SK-N-SH (cell line): ENCODE results near the gene MIGA2. TPM values are rescaled to one million over a fixed set of nuclear protein-coding genes. Genes with fewer than 3 reads are reported as not detected.

Experiments
- CTCF ChIA-PET: fragments of 300-600, 350-600 bp; formaldehyde crosslinking; extraction: SDS; loops from one replicate; lab custom pipeline; 2021; lab: Yijun Ruan, JAX
- POLR2A ChIA-PET: fragments of 350-600 bp; sonication (Branson Sonifier 250); formaldehyde crosslinking; extraction: SDS; loops from one replicate; lab custom pipeline; 2020; ENCODE audit warnings: antibody characterized with exemption, inconsistent platforms; lab: Yijun Ruan, JAX
- DNase-seq: peaks from one replicate; pipeline ENCODE4 v3.0.0; 2012
- H2AFZ ChIP-seq: fragments of 200-600 bp; sonication (generic); 2 replicates; pipeline ENCODE4 v1.8.1; 2016; ENCODE audit warnings: antibody characterized with exemption, mild to moderate bottlenecking, low read depth
- H3F3A ChIP-seq: fragments of 200-600 bp; sonication (generic); replicated peaks from 2 replicates; pipeline ENCODE3; 2016; ENCODE audit warnings: antibody characterized with exemption, mild to moderate bottlenecking; ENCODE audit not compliant: insufficient read depth
- H3K27ac ChIP-seq, 2 experiments: fragments of 200-500 bp in 1 of 2; fragments of 200-600 bp in 1 of 2; sonication (Bioruptor generic) in 1 of 2; sonication (generic), shearing (Covaris generic) in 1 of 2; 2 replicates each; pipeline versions ENCODE4 v1.5.1 to v1.6.1; 2014 to 2016; ENCODE audit warnings: low read depth in 2 of 2, inconsistent platforms in 1 of 2, low read length in 1 of 2, mild to moderate bottlenecking in 1 of 2, mixed read lengths in 1 of 2
- H3K27me3 ChIP-seq: fragments of 200-600 bp; sonication (generic), shearing (Covaris generic); 2 replicates; pipeline ENCODE4 v1.6.1; 2016; ENCODE audit warnings: mixed run types; ENCODE audit not compliant: insufficient read depth
- H3K36me3 ChIP-seq, 2 experiments: fragments of 200-500 bp in 1 of 2; fragments of 200-600 bp in 1 of 2; sonication (Bioruptor generic) in 1 of 2; sonication (generic) in 1 of 2; replicated peaks in 1 of 2; 2 replicates each; pipeline versions ENCODE3 to v1.5.1; 2014 to 2016; ENCODE audit warnings: low read length in 1 of 2, mild to moderate bottlenecking in 1 of 2; ENCODE audit not compliant: insufficient read depth in 2 of 2, control insufficient read depth in 1 of 2
- H3K4me1 ChIP-seq, 2 experiments: fragments of 200-500 bp in 1 of 2; fragments of 200-600 bp in 1 of 2; sonication (Bioruptor generic) in 1 of 2; sonication (generic), shearing (Covaris generic) in 1 of 2; 2 replicates each; pipeline versions ENCODE4 v1.5.1 to v1.6.1; 2014 to 2016; ENCODE audit warnings: low read depth in 1 of 2, low read length in 1 of 2, mixed run types in 1 of 2; ENCODE audit not compliant: insufficient read depth in 2 of 2, control insufficient read depth in 1 of 2
- H3K4me2 ChIP-seq: fragments of 200-600 bp; sonication (generic), shearing (Covaris generic); 2 replicates; pipeline ENCODE4 v1.6.1; 2017; ENCODE audit warnings: mixed run types
- H3K4me3 ChIP-seq, 2 experiments: fragments of 200-500 bp in 1 of 2; fragments of 200-600 bp in 1 of 2; sonication (Bioruptor generic) in 1 of 2; sonication (generic), shearing (Covaris generic) in 1 of 2; 2 replicates each; pipeline versions ENCODE4 v1.5.1 to v1.8.1; 2014 to 2016; ENCODE audit warnings: low read depth in 2 of 2, inconsistent platforms in 1 of 2, low read length in 1 of 2, mild to moderate bottlenecking in 1 of 2, mixed read lengths in 1 of 2, moderate library complexity in 1 of 2
- H3K79me2 ChIP-seq: fragments of 200-600 bp; sonication (generic); 2 replicates; pipeline ENCODE4 v1.8.1; 2017; ENCODE audit warnings: mild to moderate bottlenecking; ENCODE audit not compliant: insufficient read depth
- H3K9ac ChIP-seq: fragments of 200-600 bp; sonication (generic); 2 replicates; pipeline ENCODE4 v1.6.1; 2017; ENCODE audit warnings: mixed run types
- H3K9me2 ChIP-seq: fragments of 200-600 bp; sonication (generic); 2 replicates; pipeline ENCODE4 v1.6.1; 2017; ENCODE audit warnings: mixed run types
- H3K9me3 ChIP-seq: fragments of 200-600 bp; sonication (generic); 2 replicates; pipeline ENCODE4 v1.6.1; 2017; ENCODE audit warnings: mixed run types, mild to moderate bottlenecking, moderate library complexity
- H4K20me1 ChIP-seq: fragments of 200-600 bp; sonication (generic); 2 replicates; pipeline ENCODE4 v1.6.1; 2017; ENCODE audit warnings: mild to moderate bottlenecking, mixed run types; ENCODE audit not compliant: insufficient read depth
- CHD2 ChIP-seq: fragments of 150-350 bp; IDR thresholded peaks from 2 replicates; pipeline ENCODE4 v1.6.1; 2018; ENCODE audit warnings: low read length; ENCODE audit not compliant: partially characterized antibody
- ELF1 ChIP-seq: IDR thresholded peaks from 2 replicates; pipeline ENCODE4 v1.4.0; 2012
- EZH2phosphoT487 ChIP-seq: fragments of 200-600 bp; sonication (generic); IDR thresholded peaks from 2 replicates; pipeline ENCODE4 v1.6.1; 2017; ENCODE audit warnings: low read depth, mixed run types, mild to moderate bottlenecking, antibody characterized with exemption, moderate library complexity, borderline replicate concordance
- FOSL2 ChIP-seq: IDR thresholded peaks from 2 replicates; pipeline ENCODE4 v1.4.0; 2012; ENCODE audit warnings: low read depth, mild to moderate bottlenecking, moderate library complexity, borderline replicate concordance
- FOXJ3 ChIP-seq: sonication (generic); formaldehyde crosslinking; IDR thresholded peaks from 2 replicates; pipeline ENCODE4 v1.5.1; 2020; ENCODE audit warnings: mild to moderate bottlenecking, missing genetic modification reagents
- GABPA ChIP-seq: IDR thresholded peaks from 2 replicates; pipeline ENCODE4 v1.4.0; 2012; ENCODE audit warnings: low read depth, mild to moderate bottlenecking
- JUND ChIP-seq: IDR thresholded peaks from 2 replicates; pipeline ENCODE4 v1.4.0; 2012
- MEF2A ChIP-seq: IDR thresholded peaks from 2 replicates; pipeline ENCODE4 v1.4.0; 2012; ENCODE audit warnings: low read depth, borderline replicate concordance
- NFIC ChIP-seq: IDR thresholded peaks from 2 replicates; pipeline ENCODE4 v1.4.0; 2012; ENCODE audit warnings: borderline replicate concordance
- NRF1 ChIP-seq: IDR thresholded peaks from 2 replicates; pipeline ENCODE4 v1.6.1; 2012; ENCODE audit warnings: low read depth, mild to moderate bottlenecking, low read length
- POLR2AphosphoS5 ChIP-seq: IDR thresholded peaks from 2 replicates; pipeline ENCODE4 v1.6.1; 2012; ENCODE audit warnings: low read depth, low read length
- RXRA ChIP-seq: IDR thresholded peaks from 2 replicates; pipeline ENCODE4 v1.4.0; 2012; ENCODE audit warnings: low read depth, mild to moderate bottlenecking, borderline replicate concordance
- TCF12 ChIP-seq: IDR thresholded peaks from 2 replicates; pipeline ENCODE4 v1.4.0; 2012
- YY1 ChIP-seq: IDR thresholded peaks from 2 replicates; pipeline ENCODE4 v1.4.0; 2012; ENCODE audit warnings: low read depth, mild to moderate bottlenecking
- WGBS: methylation state at CpG from one replicate; pipeline ENCODE4 v1.1.6; 2017; ENCODE audit warnings: low lambda C conversion rate; 5-methylcytosine and 5-hydroxymethylcytosine counted together
- polyA plus RNA-seq, 3 experiments: library from polyadenylated mRNA; depleted of rRNA; stranded (reverse); fragments of >200 nt; gene quantifications; 2 replicates each; pipeline ENCODE4 v1.2.3, GENCODE V29; 2012
- TF ChIP-seq, protein P1 (sequence below): IDR thresholded peaks from 2 replicates; pipeline ENCODE4 v1.6.1; 2012; ENCODE audit warnings: mild to moderate bottlenecking, low read depth, low read length, moderate library complexity
- TF ChIP-seq, protein P2 (sequence below): IDR thresholded peaks from 2 replicates; pipeline ENCODE4 v1.4.0; 2012; ENCODE audit warnings: low read depth
- TF ChIP-seq, protein P3 (sequence below): IDR thresholded peaks from 2 replicates; pipeline ENCODE4; 2012
- TF ChIP-seq, protein P4 (sequence below): IDR thresholded peaks from 2 replicates; pipeline ENCODE4 v1.4.0; 2012; ENCODE audit warnings: low read depth, borderline replicate concordance
- TF ChIP-seq, protein P5 (sequence below): fragments of 150-350 bp; IDR thresholded peaks from 2 replicates; pipeline ENCODE4 v1.6.1; 2016; ENCODE audit warnings: mild to moderate bottlenecking, low read depth, low read length

MIGA2 gene
- polyA plus RNA-seq, 1 of the 3 experiments (the other 2 are of a cell fraction): 21.2 TPM

DNA sequence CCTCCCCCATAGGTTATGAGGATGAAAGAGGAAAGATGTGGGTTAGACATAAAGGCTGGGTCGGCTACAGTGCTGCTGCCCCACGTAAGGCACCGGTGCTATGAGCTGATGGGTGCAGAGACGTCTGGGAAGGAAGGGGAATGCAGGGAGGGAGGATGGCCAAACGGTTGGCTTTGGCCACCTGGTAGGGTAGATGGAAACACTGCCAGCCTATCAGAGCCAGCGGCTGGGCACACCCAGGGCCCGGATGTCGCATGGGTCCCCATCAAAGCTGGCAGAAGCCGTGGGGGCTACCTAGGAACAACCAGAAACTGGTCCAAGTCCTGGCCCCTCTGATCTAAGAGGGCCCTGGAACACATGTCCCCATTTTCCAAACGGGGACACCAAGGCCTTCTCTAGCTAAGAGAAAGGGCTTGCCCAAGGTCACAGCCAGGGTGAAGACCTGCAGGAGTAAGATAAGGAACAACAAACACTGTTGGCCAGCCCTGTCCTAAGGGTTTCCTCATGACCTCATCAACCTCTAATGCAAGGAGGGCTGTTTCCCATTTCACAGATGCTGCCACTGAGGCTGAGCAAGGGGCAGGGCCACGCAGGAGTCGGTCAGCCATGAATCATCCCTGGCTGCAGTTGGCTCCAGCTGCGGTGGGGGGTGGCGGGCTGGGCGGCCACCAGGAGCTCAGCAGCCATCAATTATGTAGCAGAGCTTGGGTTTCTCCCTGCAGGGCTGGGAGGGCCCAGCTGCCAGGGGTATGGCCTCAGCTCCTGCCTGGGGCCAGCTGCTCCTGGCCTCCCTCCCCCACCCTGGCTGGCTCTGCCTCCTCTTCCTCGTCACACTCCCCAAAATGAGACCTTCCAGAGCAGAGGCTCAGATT lies 13.2 kb upstream of the MIGA2 start:
- Histone ChIP-seq H3K27me3 (no peaks in the 10 kb centered on the region), H3K4me1 (peaks cover 15 to 31% of the 10 kb centered on the region in 2 experiments), H3K9ac (no peak overlapping the region), H3K4me2 (no peak overlapping the region), H3K36me3 (no peaks in the 10 kb centered on the region), H3F3A (no peaks in the 10 kb centered on the region), H3K79me2 (peaks cover 46% of the 10 kb centered on the region), H3K9me2 (no peaks in the 10 kb centered on the region), H3K9me3 (no peaks in the 10 kb centered on the region), H2AFZ (no peak overlapping the region), H3K27ac (peak overlapping the region in 1 of 2 experiments; percentile 8; a peak in 2 of 4 replicates), H3K4me3 (no peak overlapping the region), H4K20me1 (peaks cover 18% of the 10 kb centered on the region)
- TF ChIP-seq TCF12: peak; percentile 49; the same call in 1 of the 2 replicates
- peak; percentile 68; the same call in 1 of the 2 replicates for TF ChIP-seq FOSL2
- TF ChIP-seq, protein P1, sequence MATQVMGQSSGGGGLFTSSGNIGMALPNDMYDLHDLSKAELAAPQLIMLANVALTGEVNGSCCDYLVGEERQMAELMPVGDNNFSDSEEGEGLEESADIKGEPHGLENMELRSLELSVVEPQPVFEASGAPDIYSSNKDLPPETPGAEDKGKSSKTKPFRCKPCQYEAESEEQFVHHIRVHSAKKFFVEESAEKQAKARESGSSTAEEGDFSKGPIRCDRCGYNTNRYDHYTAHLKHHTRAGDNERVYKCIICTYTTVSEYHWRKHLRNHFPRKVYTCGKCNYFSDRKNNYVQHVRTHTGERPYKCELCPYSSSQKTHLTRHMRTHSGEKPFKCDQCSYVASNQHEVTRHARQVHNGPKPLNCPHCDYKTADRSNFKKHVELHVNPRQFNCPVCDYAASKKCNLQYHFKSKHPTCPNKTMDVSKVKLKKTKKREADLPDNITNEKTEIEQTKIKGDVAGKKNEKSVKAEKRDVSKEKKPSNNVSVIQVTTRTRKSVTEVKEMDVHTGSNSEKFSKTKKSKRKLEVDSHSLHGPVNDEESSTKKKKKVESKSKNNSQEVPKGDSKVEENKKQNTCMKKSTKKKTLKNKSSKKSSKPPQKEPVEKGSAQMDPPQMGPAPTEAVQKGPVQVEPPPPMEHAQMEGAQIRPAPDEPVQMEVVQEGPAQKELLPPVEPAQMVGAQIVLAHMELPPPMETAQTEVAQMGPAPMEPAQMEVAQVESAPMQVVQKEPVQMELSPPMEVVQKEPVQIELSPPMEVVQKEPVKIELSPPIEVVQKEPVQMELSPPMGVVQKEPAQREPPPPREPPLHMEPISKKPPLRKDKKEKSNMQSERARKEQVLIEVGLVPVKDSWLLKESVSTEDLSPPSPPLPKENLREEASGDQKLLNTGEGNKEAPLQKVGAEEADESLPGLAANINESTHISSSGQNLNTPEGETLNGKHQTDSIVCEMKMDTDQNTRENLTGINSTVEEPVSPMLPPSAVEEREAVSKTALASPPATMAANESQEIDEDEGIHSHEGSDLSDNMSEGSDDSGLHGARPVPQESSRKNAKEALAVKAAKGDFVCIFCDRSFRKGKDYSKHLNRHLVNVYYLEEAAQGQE: no peak
- TF ChIP-seq, protein P2, sequence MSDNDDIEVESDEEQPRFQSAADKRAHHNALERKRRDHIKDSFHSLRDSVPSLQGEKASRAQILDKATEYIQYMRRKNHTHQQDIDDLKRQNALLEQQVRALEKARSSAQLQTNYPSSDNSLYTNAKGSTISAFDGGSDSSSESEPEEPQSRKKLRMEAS: no peak
- no peak for TF ChIP-seq ELF1
- no peak for TF ChIP-seq POLR2AphosphoS5
- TF ChIP-seq, protein P3, sequence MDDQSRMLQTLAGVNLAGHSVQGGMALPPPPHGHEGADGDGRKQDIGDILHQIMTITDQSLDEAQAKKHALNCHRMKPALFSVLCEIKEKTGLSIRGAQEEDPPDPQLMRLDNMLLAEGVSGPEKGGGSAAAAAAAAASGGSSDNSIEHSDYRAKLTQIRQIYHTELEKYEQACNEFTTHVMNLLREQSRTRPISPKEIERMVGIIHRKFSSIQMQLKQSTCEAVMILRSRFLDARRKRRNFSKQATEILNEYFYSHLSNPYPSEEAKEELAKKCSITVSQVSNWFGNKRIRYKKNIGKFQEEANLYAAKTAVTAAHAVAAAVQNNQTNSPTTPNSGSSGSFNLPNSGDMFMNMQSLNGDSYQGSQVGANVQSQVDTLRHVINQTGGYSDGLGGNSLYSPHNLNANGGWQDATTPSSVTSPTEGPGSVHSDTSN: peak; percentile 75
- no peak for TF ChIP-seq GABPA
- TF ChIP-seq RXRA: no peak
- peak; percentile 21 for TF ChIP-seq CHD2
- TF ChIP-seq MEF2A: no peak
- TF ChIP-seq JUND: no peak; the same call in 1 of the 2 replicates
- no peak for TF ChIP-seq YY1
- no peak for TF ChIP-seq FOXJ3
- TF ChIP-seq, protein P4, sequence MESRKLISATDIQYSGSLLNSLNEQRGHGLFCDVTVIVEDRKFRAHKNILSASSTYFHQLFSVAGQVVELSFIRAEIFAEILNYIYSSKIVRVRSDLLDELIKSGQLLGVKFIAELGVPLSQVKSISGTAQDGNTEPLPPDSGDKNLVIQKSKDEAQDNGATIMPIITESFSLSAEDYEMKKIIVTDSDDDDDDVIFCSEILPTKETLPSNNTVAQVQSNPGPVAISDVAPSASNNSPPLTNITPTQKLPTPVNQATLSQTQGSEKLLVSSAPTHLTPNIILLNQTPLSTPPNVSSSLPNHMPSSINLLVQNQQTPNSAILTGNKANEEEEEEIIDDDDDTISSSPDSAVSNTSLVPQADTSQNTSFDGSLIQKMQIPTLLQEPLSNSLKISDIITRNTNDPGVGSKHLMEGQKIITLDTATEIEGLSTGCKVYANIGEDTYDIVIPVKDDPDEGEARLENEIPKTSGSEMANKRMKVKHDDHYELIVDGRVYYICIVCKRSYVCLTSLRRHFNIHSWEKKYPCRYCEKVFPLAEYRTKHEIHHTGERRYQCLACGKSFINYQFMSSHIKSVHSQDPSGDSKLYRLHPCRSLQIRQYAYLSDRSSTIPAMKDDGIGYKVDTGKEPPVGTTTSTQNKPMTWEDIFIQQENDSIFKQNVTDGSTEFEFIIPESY: no peak
- no peak for TF ChIP-seq EZH2phosphoT487
- no peak for TF ChIP-seq NRF1
- peak; percentile 48 for TF ChIP-seq NFIC
- TF ChIP-seq, protein P5, sequence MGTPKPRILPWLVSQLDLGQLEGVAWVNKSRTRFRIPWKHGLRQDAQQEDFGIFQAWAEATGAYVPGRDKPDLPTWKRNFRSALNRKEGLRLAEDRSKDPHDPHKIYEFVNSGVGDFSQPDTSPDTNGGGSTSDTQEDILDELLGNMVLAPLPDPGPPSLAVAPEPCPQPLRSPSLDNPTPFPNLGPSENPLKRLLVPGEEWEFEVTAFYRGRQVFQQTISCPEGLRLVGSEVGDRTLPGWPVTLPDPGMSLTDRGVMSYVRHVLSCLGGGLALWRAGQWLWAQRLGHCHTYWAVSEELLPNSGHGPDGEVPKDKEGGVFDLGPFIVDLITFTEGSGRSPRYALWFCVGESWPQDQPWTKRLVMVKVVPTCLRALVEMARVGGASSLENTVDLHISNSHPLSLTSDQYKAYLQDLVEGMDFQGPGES: no peak
- POLR2A ChIA-PET: interaction anchor here (1.4 kb wide), 1 partner anchor 13 kb away, joined by 5 read pairs; the partner anchor contains the start of gene MIGA2
- CTCF ChIA-PET: interaction anchor here (0.9 to 2.3 kb wide), 6 partner anchors 9 to 20 kb away, joined by 3 to 8 read pairs (median 4); no protein-coding TSS in a partner anchor
- 70% methylated on average over 9 of the region's 16 CpGs for WGBS
- DNase-seq: peak; percentile 71
